OCI-LY7 (cell line): Measurements from ENCODE around the gene STYK1. TPM values are rescaled to one million over a fixed set of nuclear protein-coding genes. Genes with fewer than 3 reads are reported as not detected.

Source experiments
- BruUV-seq: library from RNA; stranded (reverse); fragments of 400-500 nt; replicated peaks from 2 replicates; lab custom pipeline; 2021; lab: Mats Ljungman, UMichigan
- CTCF ChIA-PET: fragments of 300-600 bp; sonication (Branson Sonifier 250); formaldehyde crosslinking; loops from one replicate; lab custom pipeline; 2022; ENCODE audit warnings: antibody characterized with exemption; ENCODE audit not compliant: unreplicated experiment; lab: Charles Lee
- POLR2A ChIA-PET: fragments of 300-600 bp; sonication (Branson Sonifier 250); formaldehyde crosslinking; loops from one replicate; lab custom pipeline; 2022; ENCODE audit warnings: antibody characterized with exemption; lab: Charles Lee
- DNase-seq: peaks from one replicate; pipeline ENCODE4 v3.0.0-alpha.2; 2015; ENCODE audit warnings: low spot score
- H2AFZ ChIP-seq: fragments of 200-600 bp; sonication (generic), shearing (Covaris generic); 2 replicates; pipeline ENCODE4 v1.6.1; 2014; ENCODE audit warnings: mild to moderate bottlenecking, antibody characterized with exemption, low read length, moderate library complexity
- H3K27ac ChIP-seq: fragments of 200-600 bp; sonication (generic); 2 replicates; pipeline ENCODE4 v1.5.1; 2014; ENCODE audit warnings: mixed run types, low read depth, mild to moderate bottlenecking, moderate library complexity, low read length, inconsistent platforms; ENCODE audit not compliant: poor library complexity, severe bottlenecking
- H3K36me3 ChIP-seq: fragments of 200-600 bp; sonication (generic); 2 replicates; pipeline ENCODE4 v1.6.1; 2014; ENCODE audit warnings: mild to moderate bottlenecking, antibody characterized with exemption, low read length, moderate library complexity, mixed read lengths; ENCODE audit not compliant: insufficient read depth
- H3K4me1 ChIP-seq: fragments of 200-600 bp; sonication (generic); 2 replicates; pipeline ENCODE4 v1.5.1; 2014; ENCODE audit warnings: mild to moderate bottlenecking, low read length; ENCODE audit not compliant: insufficient read depth, poor library complexity, severe bottlenecking
- H3K4me2 ChIP-seq: fragments of 200-600 bp; sonication (generic); 2 replicates; pipeline ENCODE4 v1.6.1; 2014; ENCODE audit warnings: mild to moderate bottlenecking, low read length
- H3K4me3 ChIP-seq: fragments of 200-600 bp; sonication (generic); 2 replicates; pipeline ENCODE4 v1.5.1; 2014; ENCODE audit warnings: mild to moderate bottlenecking, low read depth, low read length; ENCODE audit not compliant: poor library complexity, severe bottlenecking
- H3K79me2 ChIP-seq: fragments of 200-600 bp; sonication (generic); 2 replicates; pipeline ENCODE4 v1.6.1; 2016; ENCODE audit warnings: low read depth, mild to moderate bottlenecking, low read length, moderate library complexity, mixed read lengths; ENCODE audit not compliant: insufficient read depth
- H3K9me2 ChIP-seq: fragments of 200-600 bp; sonication (generic); 2 replicates; pipeline ENCODE4 v1.6.1; 2016; ENCODE audit warnings: mild to moderate bottlenecking, low read length, mixed read lengths; ENCODE audit not compliant: insufficient read depth
- H3K9me3 ChIP-seq: fragments of 200-600 bp; sonication (generic); 2 replicates; pipeline ENCODE4 v1.6.1; 2014; ENCODE audit warnings: mild to moderate bottlenecking, mixed run types, low read length, mixed read lengths
- H4K20me1 ChIP-seq: fragments of 200-600 bp; sonication (generic); 2 replicates; pipeline ENCODE4 v1.6.1; 2014; ENCODE audit warnings: mild to moderate bottlenecking, antibody characterized with exemption, low read length, moderate library complexity, mixed read lengths; ENCODE audit not compliant: insufficient read depth
- EZH2phosphoT487 ChIP-seq: fragments of 200-600 bp; sonication (generic); IDR thresholded peaks from 2 replicates; pipeline ENCODE4 v1.6.1; 2018; ENCODE audit warnings: low read depth, borderline replicate concordance, mild to moderate bottlenecking, mixed run types, antibody characterized with exemption, low read length, moderate library complexity, mixed read lengths
- intact Hi-C: fragments of 100-400 bp; cut with micrococcal nuclease; formaldehyde crosslinking; loops from one replicate; pipeline ENCODE4 v1.10.0; 2022; ENCODE audit not compliant: unreplicated experiment
- total RNA-seq, 2 experiments: library from RNA; depleted of rRNA in 1 of 2; stranded (reverse); fragments of >200 nt in 1 of 2; shearing (Covaris generic) in 1 of 2; gene quantifications; 2 replicates each; pipeline ENCODE4 v1.2.3, GENCODE V29; 2014 to 2022
- TF ChIP-seq, protein P1 (sequence below): fragments of 200-600 bp; sonication (generic); conservative IDR thresholded peaks from 2 replicates; pipeline ENCODE4 v1.5.1; 2014; ENCODE audit warnings: mild to moderate bottlenecking, antibody characterized with exemption, low read length, moderate library complexity, mixed read lengths

STYK1 gene
- total RNA-seq, 2 experiments from 2014 or later, result not detected

DNA sequence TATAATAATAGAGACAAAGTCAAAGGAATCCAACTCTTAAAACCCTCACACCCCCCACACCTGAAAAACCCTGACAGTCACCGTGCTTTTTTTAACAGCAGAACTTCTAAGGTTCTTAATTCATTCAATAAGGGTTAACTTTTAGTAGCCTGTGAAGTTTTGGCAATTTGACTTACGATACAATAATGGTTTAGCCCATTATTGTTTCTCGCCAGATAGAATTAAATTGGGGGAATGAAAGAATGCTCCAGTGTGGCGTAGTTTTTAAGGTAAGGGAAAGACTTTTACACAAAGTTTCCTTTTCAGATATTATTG lies 59.8 kb downstream of the STYK1 start:
- BruUV-seq, result no TSS peak
- CTCF ChIA-PET, result no interaction called here
- intact Hi-C loops, result loop anchor here (5.0 kb wide), 1 partner anchor 252 kb away; no protein-coding TSS in a partner anchor
- POLR2A ChIA-PET, result interaction anchor here (0.6 to 1.9 kb wide), 14 partner anchors 9 to 371 kb away, joined by 3 to 6 read pairs (median 4); partner anchors contain the start of gene YBX3
- Histone ChIP-seq H3K9me2 (no peaks in the 10 kb centered on the region), H2AFZ (peak overlapping the region; percentile 96), H3K9me3 (no peaks in the 10 kb centered on the region), H3K4me2 (peak overlapping the region; percentile 94), H3K4me1 (peaks cover 21% of the 10 kb centered on the region), H3K4me3 (peak overlapping the region; percentile 91), H4K20me1 (no peaks in the 10 kb centered on the region), H3K27ac (peak overlapping the region; percentile 60), H3K79me2 (peaks cover 41% of the 10 kb centered on the region), H3K36me3 (peaks cover 24% of the 10 kb centered on the region)
- no peak for DNase-seq
- no peak for TF ChIP-seq EZH2phosphoT487
- TF ChIP-seq, protein P1, sequence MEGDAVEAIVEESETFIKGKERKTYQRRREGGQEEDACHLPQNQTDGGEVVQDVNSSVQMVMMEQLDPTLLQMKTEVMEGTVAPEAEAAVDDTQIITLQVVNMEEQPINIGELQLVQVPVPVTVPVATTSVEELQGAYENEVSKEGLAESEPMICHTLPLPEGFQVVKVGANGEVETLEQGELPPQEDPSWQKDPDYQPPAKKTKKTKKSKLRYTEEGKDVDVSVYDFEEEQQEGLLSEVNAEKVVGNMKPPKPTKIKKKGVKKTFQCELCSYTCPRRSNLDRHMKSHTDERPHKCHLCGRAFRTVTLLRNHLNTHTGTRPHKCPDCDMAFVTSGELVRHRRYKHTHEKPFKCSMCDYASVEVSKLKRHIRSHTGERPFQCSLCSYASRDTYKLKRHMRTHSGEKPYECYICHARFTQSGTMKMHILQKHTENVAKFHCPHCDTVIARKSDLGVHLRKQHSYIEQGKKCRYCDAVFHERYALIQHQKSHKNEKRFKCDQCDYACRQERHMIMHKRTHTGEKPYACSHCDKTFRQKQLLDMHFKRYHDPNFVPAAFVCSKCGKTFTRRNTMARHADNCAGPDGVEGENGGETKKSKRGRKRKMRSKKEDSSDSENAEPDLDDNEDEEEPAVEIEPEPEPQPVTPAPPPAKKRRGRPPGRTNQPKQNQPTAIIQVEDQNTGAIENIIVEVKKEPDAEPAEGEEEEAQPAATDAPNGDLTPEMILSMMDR, result no peak

DNA sequence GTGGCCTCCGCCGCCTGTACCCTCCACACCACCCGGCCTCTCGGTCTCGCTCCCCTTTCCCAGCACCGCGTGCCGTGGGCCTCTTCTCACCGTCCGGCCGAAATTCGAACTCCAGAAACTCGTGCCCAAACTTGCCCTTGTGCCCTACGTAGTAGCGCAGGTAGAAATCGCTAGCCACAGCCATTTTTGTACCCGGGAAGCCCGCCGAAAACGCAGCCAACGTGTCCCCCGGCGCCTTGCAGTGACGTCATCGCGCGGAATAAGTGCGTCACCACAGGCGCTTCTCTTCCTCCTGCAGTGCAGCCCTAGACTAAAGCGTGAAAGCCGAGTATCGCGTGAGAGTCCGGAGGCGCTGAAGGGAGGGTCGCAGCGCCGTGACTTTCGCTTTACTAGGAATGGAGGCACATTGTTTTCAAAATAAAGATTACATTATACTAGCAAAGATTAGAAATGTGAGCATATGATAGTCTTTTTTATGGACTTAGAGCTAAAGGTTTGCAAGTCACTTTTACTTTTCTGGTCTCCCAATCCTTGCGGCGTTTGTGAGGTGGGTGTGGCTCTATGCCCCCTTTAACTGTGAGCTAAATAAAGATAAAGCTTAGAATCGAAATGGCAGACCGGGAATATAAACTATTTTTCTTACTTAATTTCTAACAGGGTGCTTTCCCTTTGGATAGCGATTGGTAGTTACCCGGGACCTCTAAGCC lies 60.4 kb downstream of the STYK1 start, which contains the start of gene MAGOHB:
Gene MAGOHB, minus strand, starts transcription at position 261 of the 707 bp plus-strand sequence. Its CDS starts 77 bp downstream, at position 184.
- peaks cover 29% of the 10 kb centered on the region for H3K36me3 ChIP-seq
- H3K27ac ChIP-seq, result peak within 1 kb of the TSS; percentile 60
- H3K9me2 ChIP-seq, result no peaks in the 10 kb centered on the region
- no peaks in the 10 kb centered on the region for H3K9me3 ChIP-seq
- H3K4me2 ChIP-seq, result peak within 1 kb of the TSS; percentile 94
- H4K20me1 ChIP-seq, result no peaks in the 10 kb centered on the region
- CTCF ChIA-PET, result no interaction called here
- H3K79me2 ChIP-seq, result peaks cover 41% of the 10 kb centered on the region
- peak within 1 kb of the TSS; percentile 96 for H2AFZ ChIP-seq
- H3K4me1 ChIP-seq, result peaks cover 21% of the 10 kb centered on the region
- TF ChIP-seq, protein P1, result no peak
- TF ChIP-seq EZH2phosphoT487, result no peak
- H3K4me3 ChIP-seq, result peak within 1 kb of the TSS; percentile 91
- intact Hi-C loops, result loop anchor here (1.0 to 5.0 kb wide), 2 partner anchors 109 to 251 kb away; no protein-coding TSS in a partner anchor
- POLR2A ChIA-PET, result interaction anchor here (0.6 to 1.9 kb wide), 15 partner anchors 9 to 383 kb away, joined by 3 to 6 read pairs (median 3); partner anchors contain the start of gene YBX3
- peak; percentile 97 for DNase-seq
- BruUV-seq, result TSS peak; percentile 100
